HCT116 (cell line): Measurements from ENCODE around the gene PADI3. TPM values are rescaled to one million over a fixed set of nuclear protein-coding genes. Genes with fewer than 3 reads are reported as not detected.

Source experiments
- ATAC-seq: fragments of 200-7000 bp; cut with Tn5 transposase; 2 replicates; pipeline ENCODE4 v1.9.1; 2020; ENCODE audit warnings: mild to moderate bottlenecking, moderate library complexity
- BruUV-seq: library from RNA; stranded (reverse); fragments of 400-500 nt; replicated peaks from 2 replicates; lab custom pipeline; 2021; lab: Mats Ljungman, UMichigan
- CTCF ChIA-PET: fragments of 300-600 bp; sonication (Branson Sonifier 250); formaldehyde crosslinking; loops from one replicate; lab custom pipeline; 2021; ENCODE audit warnings: antibody characterized with exemption; lab: Charles Lee
- POLR2A ChIA-PET: fragments of 300-600, 350-600 bp; sonication (Branson Sonifier 250); formaldehyde crosslinking; loops from one replicate; lab custom pipeline; 2021; ENCODE audit warnings: antibody characterized with exemption; lab: Charles Lee
- RAD21 ChIA-PET, 2 experiments: fragments of 300-600 bp; sonication (Branson Sonifier 250); formaldehyde crosslinking; loops; one replicate each; lab custom pipeline; 2023; ENCODE audit warnings: low total read pairs in 2 of 2; ENCODE audit not compliant: uncharacterized antibody in 2 of 2, unreplicated experiment in 2 of 2, low non-redundant PET in 1 of 2; lab: Charles Lee
- DNase-seq: peaks from one replicate; pipeline ENCODE4 v3.0.0-alpha.2; 2010; ENCODE audit warnings: low read depth, low spot score
- H2AFZ ChIP-seq: fragments of 200-600 bp; shearing (Covaris generic), sonication (generic); 2 replicates; pipeline ENCODE4 v1.6.1; 2017; ENCODE audit warnings: low read depth, mixed run types, mixed read lengths, antibody characterized with exemption, low read length; ENCODE audit not compliant: poor library complexity, severe bottlenecking
- H3K27ac ChIP-seq: 2 replicates; pipeline ENCODE4 v1.5.1; 2012; ENCODE audit warnings: low read depth, low read length
- H3K27me3 ChIP-seq: fragments of 200-600 bp; sonication (generic); 2 replicates; pipeline ENCODE4 v1.6.1; 2016; ENCODE audit warnings: mixed run types, low read length, mixed read lengths; ENCODE audit not compliant: insufficient read depth
- H3K36me3 ChIP-seq, 2 experiments: fragments of 200-500 bp in 1 of 2; fragments of 200-600 bp in 1 of 2; sonication (Bioruptor generic) in 1 of 2; sonication (generic) in 1 of 2; 2 replicates each; pipeline versions ENCODE4 v1.5.1 to v1.6.1; 2014 to 2016; ENCODE audit warnings: low read length in 2 of 2, inconsistent platforms in 1 of 2, mixed read lengths in 1 of 2, mixed run types in 1 of 2; ENCODE audit not compliant: insufficient read depth in 2 of 2, control insufficient read depth in 1 of 2
- H3K4me1 ChIP-seq, 2 experiments: fragments of 200-600 bp in 1 of 2; sonication (generic) in 1 of 2; 2 replicates each; pipeline versions ENCODE4 v1.5.1 to v1.6.1; 2012 to 2017; ENCODE audit warnings: low read length in 2 of 2, inconsistent platforms in 1 of 2, mild to moderate bottlenecking in 1 of 2, mixed read lengths in 1 of 2, mixed run types in 1 of 2, moderate library complexity in 1 of 2; ENCODE audit not compliant: insufficient read depth in 2 of 2, control insufficient read depth in 1 of 2
- H3K4me2 ChIP-seq: fragments of 200-600 bp; sonication (generic); 2 replicates; pipeline ENCODE4 v1.6.1; 2017; ENCODE audit warnings: mixed run types, low read length, mixed read lengths
- H3K4me3 ChIP-seq, 2 experiments: fragments of 200-600 bp in 1 of 2; sonication (generic) in 1 of 2; replicated peaks in 1 of 2; 2 replicates each; pipeline ENCODE4 v1.5.1; 2011 to 2016; ENCODE audit warnings: low read length in 2 of 2, control low read depth in 1 of 2, low read depth in 1 of 2, mild to moderate bottlenecking in 1 of 2, mixed read lengths in 1 of 2, mixed run types in 1 of 2
- H3K79me2 ChIP-seq: fragments of 200-600 bp; sonication (generic); 2 replicates; pipeline ENCODE4 v1.6.1; 2017; ENCODE audit warnings: mild to moderate bottlenecking, mixed run types, low read length, moderate library complexity, mixed read lengths; ENCODE audit not compliant: insufficient read depth
- H3K9ac ChIP-seq: fragments of 200-600 bp; sonication (generic); 2 replicates; pipeline ENCODE4 v1.6.1; 2016; ENCODE audit warnings: low read length, mixed read lengths
- H3K9me2 ChIP-seq: fragments of 200-600 bp; sonication (generic), shearing (Covaris generic); 2 replicates; pipeline ENCODE4 v1.6.1; 2017; ENCODE audit warnings: mixed run types, mild to moderate bottlenecking, moderate library complexity; ENCODE audit not compliant: insufficient read depth
- H3K9me3 ChIP-seq, 2 experiments: fragments of 200-500 bp in 1 of 2; fragments of 200-600 bp in 1 of 2; sonication (Bioruptor generic) in 1 of 2; sonication (generic) in 1 of 2; 2 replicates each; pipeline ENCODE4 v1.6.1; 2014 to 2017; ENCODE audit warnings: low read length in 2 of 2, mixed read lengths in 2 of 2, inconsistent platforms in 1 of 2, low read depth in 1 of 2, mild to moderate bottlenecking in 1 of 2, mixed run types in 1 of 2, moderate library complexity in 1 of 2; ENCODE audit not compliant: control insufficient read depth in 1 of 2, insufficient read depth in 1 of 2
- H4K20me1 ChIP-seq: fragments of 200-600 bp; sonication (generic), shearing (Covaris generic); 2 replicates; pipeline ENCODE4 v1.6.1; 2017; ENCODE audit warnings: mixed run types, mild to moderate bottlenecking, moderate library complexity; ENCODE audit not compliant: insufficient read depth
- ATF3 ChIP-seq: IDR thresholded peaks from 2 replicates; pipeline ENCODE4 v1.6.1; 2012
- CBX3 ChIP-seq: IDR thresholded peaks from 2 replicates; pipeline ENCODE4 v1.6.1; 2012; ENCODE audit warnings: low read depth
- CEBPB ChIP-seq: IDR thresholded peaks from 2 replicates; pipeline ENCODE4 v1.6.1; 2012; ENCODE audit warnings: low read depth
- EGR1 ChIP-seq: IDR thresholded peaks from 2 replicates; pipeline ENCODE4 v1.6.1; 2012; ENCODE audit warnings: low read depth
- ELF1 ChIP-seq: IDR thresholded peaks from 2 replicates; pipeline ENCODE4 v1.6.1; 2012; ENCODE audit warnings: low read depth, borderline replicate concordance
- EZH2 ChIP-seq: fragments of 200-600 bp; sonication (generic); IDR thresholded peaks from 2 replicates; pipeline ENCODE4 v1.6.1; 2017; ENCODE audit warnings: antibody characterized with exemption, mixed run types
- EZH2phosphoT487 ChIP-seq: fragments of 200-600 bp; IDR thresholded peaks from 2 replicates; pipeline ENCODE4 v1.6.1; 2018; ENCODE audit warnings: antibody characterized with exemption, borderline replicate concordance
- FOSL1 ChIP-seq: IDR thresholded peaks from 2 replicates; pipeline ENCODE4 v1.6.1; 2012; ENCODE audit warnings: low read depth
- JUND ChIP-seq: IDR thresholded peaks from 2 replicates; pipeline ENCODE4 v1.6.1; 2012
- MAX ChIP-seq: IDR thresholded peaks from 2 replicates; pipeline ENCODE4 v1.6.1; 2012
- POLR2A ChIP-seq: IDR thresholded peaks from 2 replicates; pipeline ENCODE4 v1.7.0; 2011; ENCODE audit warnings: borderline replicate concordance; ENCODE audit not compliant: insufficient read depth, insufficient read length; ENCODE audit errors: extremely low read depth
- REST ChIP-seq: IDR thresholded peaks from 2 replicates; pipeline ENCODE4 v1.6.1; 2012; ENCODE audit warnings: low read depth
- SIN3A ChIP-seq: IDR thresholded peaks from 2 replicates; pipeline ENCODE4 v1.6.1; 2012; ENCODE audit warnings: low read depth
- SP1 ChIP-seq: IDR thresholded peaks from 2 replicates; pipeline ENCODE4 v1.6.1; 2012; ENCODE audit warnings: low read depth
- TCF7L2 ChIP-seq: IDR thresholded peaks from 2 replicates; pipeline ENCODE4 v1.7.0; 2011; ENCODE audit warnings: borderline replicate concordance, inconsistent platforms; ENCODE audit not compliant: insufficient read depth, insufficient read length; ENCODE audit errors: extremely low read depth
- YY1 ChIP-seq: IDR thresholded peaks from 2 replicates; pipeline ENCODE4 v1.6.1; 2011; ENCODE audit warnings: low read length, low read depth, moderate library complexity, mild to moderate bottlenecking; ENCODE audit not compliant: insufficient replicate concordance; ENCODE audit errors: extremely low read depth
- ZFX ChIP-seq: fragments of 450-650 bp; IDR thresholded peaks from 2 replicates; pipeline ENCODE4 v1.6.1; 2017
- ZNF274 ChIP-seq: fragments of 200-500 bp; sonication (Bioruptor generic); IDR thresholded peaks from 2 replicates; pipeline ENCODE4 v1.6.1; 2014; ENCODE audit warnings: mild to moderate bottlenecking, low read depth, low read length, inconsistent platforms
- intact Hi-C: fragments of 100-400 bp; cut with micrococcal nuclease; formaldehyde crosslinking; loops from 2 replicates; pipeline ENCODE4 v1.10.0; 2022
- total RNA-seq: library from RNA; stranded (reverse); gene quantifications from one replicate; pipeline ENCODE4 v1.2.1, GENCODE V29; 2021; ENCODE audit not compliant: unreplicated experiment
- TF ChIP-seq, protein P1 (sequence below), 3 experiments: fragments of 200-600 bp in 1 of 3; sonication (generic) in 1 of 3; IDR thresholded peaks in 2 of 3; conservative IDR thresholded peaks in 1 of 3; 2 replicates each; pipeline ENCODE4 v1.5.1; 2012 to 2017; ENCODE audit warnings: low read depth in 2 of 3, low read length in 2 of 3, antibody characterized with exemption in 1 of 3, borderline replicate concordance in 1 of 3, control low read depth in 1 of 3, mild to moderate bottlenecking in 1 of 3, mixed read lengths in 1 of 3, mixed run types in 1 of 3, moderate library complexity in 1 of 3; ENCODE audit not compliant: insufficient read depth in 1 of 3
- TF ChIP-seq, protein P2 (sequence below): IDR thresholded peaks from 2 replicates; pipeline ENCODE4 v1.6.1; 2011; ENCODE audit warnings: mild to moderate bottlenecking, low read length, moderate library complexity; ENCODE audit not compliant: insufficient replicate concordance; ENCODE audit errors: extremely low read depth

The PADI3 gene
- total RNA-seq, 1 experiment from 2014 or later, result 0.93 TPM

DNA sequence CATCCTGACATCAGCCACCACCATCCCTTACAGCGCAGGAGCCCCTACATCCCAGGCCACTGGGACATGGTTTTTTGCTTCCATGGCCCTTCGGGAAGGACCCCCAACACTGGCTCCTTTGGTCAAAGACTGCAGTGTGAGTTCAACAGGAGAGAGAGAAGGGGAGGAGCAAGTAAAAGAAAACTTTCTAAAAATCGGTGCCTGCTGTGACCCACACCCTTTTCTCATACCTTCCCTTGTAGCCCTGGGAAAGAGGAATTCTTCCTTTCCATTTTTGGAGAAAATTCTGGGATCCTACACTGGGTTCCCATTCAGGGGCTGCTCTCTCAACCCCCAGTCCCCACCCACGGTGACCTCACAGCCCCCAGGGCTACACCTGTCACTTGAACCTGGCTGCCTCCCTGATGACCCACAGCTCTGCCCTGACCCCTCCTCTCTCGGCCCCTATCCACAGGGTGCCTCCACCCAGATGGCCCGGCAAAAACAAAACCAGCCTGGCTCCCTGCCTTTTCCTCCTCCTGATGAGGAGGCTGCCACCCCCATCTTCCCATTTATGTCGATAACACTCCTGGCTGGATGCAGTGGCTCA, 66.7 kb downstream of the PADI3 start:
- Histone ChIP-seq H2AFZ (no peak overlapping the region), H3K4me3 (no peak overlapping the region), H3K9ac (no peak overlapping the region), H4K20me1 (no peaks in the 10 kb centered on the region), H3K4me1 (no peaks in the 10 kb centered on the region), H3K27ac (no peak overlapping the region), H3K36me3 (no peaks in the 10 kb centered on the region), H3K79me2 (no peaks in the 10 kb centered on the region), H3K9me3 (no peaks in the 10 kb centered on the region), H3K27me3 (no peaks in the 10 kb centered on the region), H3K4me2 (no peak overlapping the region), H3K9me2 (no peaks in the 10 kb centered on the region)
- CTCF ChIA-PET, result no interaction called here
- RAD21 ChIA-PET, result no interaction called here
- no peak for DNase-seq
- BruUV-seq, result no TSS peak
- intact Hi-C loops, result no loop called here
- POLR2A ChIA-PET, result no interaction called here
- TF ChIP-seq SP1, result no peak
- TF ChIP-seq POLR2A, result no peak
- no peak for TF ChIP-seq YY1
- TF ChIP-seq ZNF274, result no peak
- TF ChIP-seq EZH2, result no peak
- TF ChIP-seq JUND, result no peak
- no peak for TF ChIP-seq CBX3
- TF ChIP-seq, protein P1, sequence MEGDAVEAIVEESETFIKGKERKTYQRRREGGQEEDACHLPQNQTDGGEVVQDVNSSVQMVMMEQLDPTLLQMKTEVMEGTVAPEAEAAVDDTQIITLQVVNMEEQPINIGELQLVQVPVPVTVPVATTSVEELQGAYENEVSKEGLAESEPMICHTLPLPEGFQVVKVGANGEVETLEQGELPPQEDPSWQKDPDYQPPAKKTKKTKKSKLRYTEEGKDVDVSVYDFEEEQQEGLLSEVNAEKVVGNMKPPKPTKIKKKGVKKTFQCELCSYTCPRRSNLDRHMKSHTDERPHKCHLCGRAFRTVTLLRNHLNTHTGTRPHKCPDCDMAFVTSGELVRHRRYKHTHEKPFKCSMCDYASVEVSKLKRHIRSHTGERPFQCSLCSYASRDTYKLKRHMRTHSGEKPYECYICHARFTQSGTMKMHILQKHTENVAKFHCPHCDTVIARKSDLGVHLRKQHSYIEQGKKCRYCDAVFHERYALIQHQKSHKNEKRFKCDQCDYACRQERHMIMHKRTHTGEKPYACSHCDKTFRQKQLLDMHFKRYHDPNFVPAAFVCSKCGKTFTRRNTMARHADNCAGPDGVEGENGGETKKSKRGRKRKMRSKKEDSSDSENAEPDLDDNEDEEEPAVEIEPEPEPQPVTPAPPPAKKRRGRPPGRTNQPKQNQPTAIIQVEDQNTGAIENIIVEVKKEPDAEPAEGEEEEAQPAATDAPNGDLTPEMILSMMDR (IDR thresholded peaks at IDR 0.05 in 2 of 3, conservative IDR thresholded peaks at IDR 0.05 in 1 of 3; ENCODE audit: borderline replicate concordance in 1 of 3, insufficient read depth in 1 of 3, low read depth in 2 of 3, low read length in 2 of 3), result no peak
- no peak for TF ChIP-seq ZFX
- TF ChIP-seq ATF3, result no peak
- no peak for TF ChIP-seq EGR1
- TF ChIP-seq CEBPB, result no peak
- no peak for TF ChIP-seq ELF1
- no peak for TF ChIP-seq SIN3A
- TF ChIP-seq, protein P2, sequence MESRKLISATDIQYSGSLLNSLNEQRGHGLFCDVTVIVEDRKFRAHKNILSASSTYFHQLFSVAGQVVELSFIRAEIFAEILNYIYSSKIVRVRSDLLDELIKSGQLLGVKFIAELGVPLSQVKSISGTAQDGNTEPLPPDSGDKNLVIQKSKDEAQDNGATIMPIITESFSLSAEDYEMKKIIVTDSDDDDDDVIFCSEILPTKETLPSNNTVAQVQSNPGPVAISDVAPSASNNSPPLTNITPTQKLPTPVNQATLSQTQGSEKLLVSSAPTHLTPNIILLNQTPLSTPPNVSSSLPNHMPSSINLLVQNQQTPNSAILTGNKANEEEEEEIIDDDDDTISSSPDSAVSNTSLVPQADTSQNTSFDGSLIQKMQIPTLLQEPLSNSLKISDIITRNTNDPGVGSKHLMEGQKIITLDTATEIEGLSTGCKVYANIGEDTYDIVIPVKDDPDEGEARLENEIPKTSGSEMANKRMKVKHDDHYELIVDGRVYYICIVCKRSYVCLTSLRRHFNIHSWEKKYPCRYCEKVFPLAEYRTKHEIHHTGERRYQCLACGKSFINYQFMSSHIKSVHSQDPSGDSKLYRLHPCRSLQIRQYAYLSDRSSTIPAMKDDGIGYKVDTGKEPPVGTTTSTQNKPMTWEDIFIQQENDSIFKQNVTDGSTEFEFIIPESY, result no peak
- TF ChIP-seq MAX, result no peak
- no peak for TF ChIP-seq TCF7L2
- no peak for TF ChIP-seq EZH2phosphoT487
- TF ChIP-seq FOSL1, result no peak
- no peak for TF ChIP-seq REST
- no peak for ATAC-seq
